Endothelial cell of hepatic sinusoid (primary cell): ENCODE measurements around the gene B4GALT2.

Experiments used
- in situ Hi-C: cut with HindIII; loops from 2 replicates; pipeline ENCODE4 v1.10.0; 2017; ENCODE audit warnings: low sequenced_read_pairs

Gene B4GALT2

DNA sequence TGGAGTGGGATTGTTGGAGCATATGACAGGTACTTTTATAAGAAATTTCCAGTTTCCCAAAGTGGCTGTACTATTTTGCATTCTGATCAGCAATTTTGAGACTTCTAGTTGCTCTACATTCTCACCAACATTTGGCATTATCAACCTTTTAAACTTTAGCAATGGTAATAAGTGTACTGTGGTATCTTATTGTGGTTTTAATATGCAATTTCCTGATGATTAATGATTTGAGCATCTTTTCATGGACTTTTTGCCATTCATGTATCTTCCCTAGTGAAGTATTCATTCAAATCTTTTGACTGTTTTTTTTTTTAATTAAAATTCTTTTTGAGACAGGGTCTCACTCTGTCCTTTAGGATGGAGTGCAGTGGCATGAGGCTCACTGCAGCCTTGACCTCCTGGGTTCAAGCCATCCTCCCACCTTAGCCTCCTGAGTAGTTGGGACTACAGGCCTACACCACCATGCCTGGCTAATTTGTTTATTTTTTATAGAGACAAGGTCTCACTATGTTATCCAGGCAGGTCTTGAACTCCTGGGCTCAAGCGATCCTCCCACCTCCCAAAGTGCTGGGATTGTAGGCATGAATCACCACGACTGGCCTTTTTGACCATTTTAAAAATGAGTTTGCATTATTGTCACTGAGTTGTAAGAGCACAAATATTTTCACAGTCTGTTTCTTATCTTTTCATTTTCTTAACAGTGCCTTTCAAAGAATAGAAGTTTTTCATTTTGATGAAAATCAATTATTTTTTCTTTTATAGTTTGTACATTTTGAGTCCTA, 60.1 kb downstream of the B4GALT2 start:
- in situ Hi-C loops = no loop called here

DNA sequence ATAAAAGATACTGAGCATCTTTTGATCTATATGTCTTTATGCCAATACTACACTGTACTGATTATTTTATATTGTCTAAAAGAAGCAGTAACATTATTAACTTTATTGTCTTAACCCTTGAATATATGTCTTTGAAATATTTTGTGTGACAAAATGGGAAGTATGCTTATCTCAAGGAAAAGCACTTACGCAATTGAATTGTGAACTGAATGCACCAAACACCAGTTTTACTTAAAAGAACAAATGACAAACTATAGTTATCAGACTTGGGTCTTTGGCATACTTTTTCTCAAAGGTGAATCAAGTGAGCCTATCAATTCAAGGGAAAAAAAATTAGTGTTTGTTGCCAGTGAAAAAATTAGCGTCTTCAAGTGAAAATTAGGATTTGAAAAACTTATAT, 61.4 kb downstream of the B4GALT2 start:
- in situ Hi-C loops = no loop called here
